NCI-H69 (cell line): ENCODE measurements around the gene CDC34.
"Not testable (repeated sequence)": the region's sequence is repeated elsewhere in the genome, so short reads cannot be mapped to it uniquely, and the experiment has no call there.

Experiments
- DNase-seq: peaks from one replicate; lab custom pipeline; 2025; lab: John Stamatoyannopoulos, UW

CDC34 gene

GRCh38 chr19:573519-573825, 41.9 kb downstream of the CDC34 start:
- no peak for DNase-seq

GRCh38 chr19:574658-575526, 43.3 kb downstream of the CDC34 start:
- DNase-seq: peak; percentile 73

GRCh38 chr19:575527-576506, 44.3 kb downstream of the CDC34 start:
- peak; percentile 29 for DNase-seq

- no peak for DNase-seq
These were observed 45.3 kb downstream of the CDC34 start for GRCh38 chr19:576768-577438.

DNA sequence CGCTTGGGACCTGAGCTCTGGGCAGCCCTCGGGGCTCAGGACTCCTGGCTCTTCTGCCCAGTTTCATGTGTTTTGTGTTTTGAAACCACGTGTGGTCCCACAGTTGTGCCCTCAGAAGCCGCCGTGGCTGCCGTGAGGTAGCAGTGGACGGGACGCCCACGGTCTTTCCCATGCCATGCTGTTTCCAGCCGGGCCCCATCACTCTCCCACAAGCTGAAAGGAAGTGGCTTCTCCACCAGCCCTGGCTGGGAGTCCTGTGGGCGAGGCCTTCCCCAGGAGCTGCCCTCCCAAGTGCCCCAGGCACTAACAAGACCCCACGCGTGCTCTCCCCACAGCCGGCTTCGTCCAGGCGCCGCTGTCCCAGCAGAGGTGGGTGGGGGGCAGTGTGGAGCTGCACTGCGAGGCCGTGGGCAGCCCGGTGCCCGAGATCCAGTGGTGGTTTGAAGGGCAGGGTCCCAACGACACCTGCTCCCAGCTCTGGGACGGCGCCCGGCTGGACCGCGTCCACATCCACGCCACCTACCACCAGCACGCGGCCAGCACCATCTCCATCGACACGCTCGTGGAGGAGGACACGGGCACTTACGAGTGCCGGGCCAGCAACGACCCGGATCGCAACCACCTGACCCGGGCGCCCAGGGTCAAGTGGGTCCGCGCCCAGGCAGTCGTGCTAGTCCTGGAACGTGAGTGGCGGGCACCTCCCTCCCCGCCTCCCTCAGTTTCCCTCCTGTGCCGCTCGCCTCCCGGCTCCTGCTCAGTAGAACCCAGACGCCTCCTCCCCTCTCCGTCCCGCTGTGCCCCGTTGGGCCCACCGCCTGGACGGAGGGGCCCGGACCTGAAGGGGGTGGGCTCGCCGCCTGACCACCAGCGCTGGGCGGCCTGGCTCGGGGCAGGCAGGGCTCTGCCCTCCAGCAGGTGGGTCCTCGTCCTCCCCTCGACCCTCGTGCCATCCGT, 46.2 kb downstream of the CDC34 start:
- DNase-seq: no peak

DNA sequence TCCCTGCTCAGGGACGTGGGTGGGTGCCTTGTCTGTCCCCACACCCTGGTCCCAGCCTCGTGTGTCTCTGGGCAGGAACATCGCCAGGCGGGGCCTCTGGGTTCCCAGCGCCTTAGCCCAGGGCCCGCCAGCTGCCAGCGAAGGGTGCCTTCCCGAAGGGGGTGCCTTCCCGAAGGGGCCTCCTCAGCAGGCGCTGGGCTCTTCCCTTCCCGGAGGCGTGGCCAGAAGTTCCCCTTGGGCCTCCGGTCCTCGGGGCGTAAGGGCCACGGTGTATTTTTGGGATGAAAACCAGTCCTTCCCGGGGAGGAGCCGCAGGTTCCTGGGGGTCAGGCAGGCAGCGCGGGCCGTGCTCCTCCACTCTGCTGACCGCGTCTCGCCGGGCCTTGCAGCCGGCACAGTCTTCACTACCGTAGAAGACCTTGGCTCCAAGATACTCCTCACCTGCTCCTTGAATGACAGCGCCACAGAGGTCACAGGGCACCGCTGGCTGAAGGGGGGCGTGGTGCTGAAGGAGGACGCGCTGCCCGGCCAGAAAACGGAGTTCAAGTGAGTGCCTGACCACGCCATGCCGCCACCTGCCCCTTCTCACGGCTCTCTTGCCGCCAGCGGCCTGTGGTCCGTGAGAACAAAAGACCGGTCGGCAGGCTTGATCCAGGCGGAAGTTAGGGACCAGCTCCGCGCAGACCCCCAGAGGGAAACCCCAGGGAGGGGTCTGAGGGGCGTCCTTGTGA, 47.7 kb downstream of the CDC34 start:
- DNase-seq: no peak

DNA sequence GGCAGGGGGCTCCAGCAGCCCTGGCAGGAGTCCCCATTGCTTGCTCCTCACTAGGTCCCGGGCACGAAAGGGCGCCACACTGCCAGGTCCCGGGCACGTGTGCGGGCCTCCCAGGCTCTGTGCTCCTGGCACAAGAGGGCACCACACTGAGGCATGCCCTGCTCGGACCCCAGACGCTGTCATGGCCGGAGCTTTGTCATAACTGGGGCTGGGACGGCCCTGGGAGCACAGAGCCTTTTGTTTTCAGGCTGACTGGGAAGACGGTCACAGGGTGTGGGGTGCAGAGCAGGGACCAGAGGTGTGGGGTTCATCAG, 48.2 kb downstream of the CDC34 start:
- no peak for DNase-seq

GRCh38 chr19:580274-580835, 48.8 kb downstream of the CDC34 start:
- no peak for DNase-seq

GRCh38 chr19:581399-582111, 50.0 kb downstream of the CDC34 start:
- DNase-seq: no peak

- peak; percentile 19 for DNase-seq
These were observed 51.1 kb downstream of the CDC34 start for GRCh38 chr19:582497-583197.

GRCh38 chr19:583198-583967, 51.8 kb downstream of the CDC34 start:
- no peak for DNase-seq

GRCh38 chr19:583968-584239, 52.3 kb downstream of the CDC34 start:
- DNase-seq: no peak

- peak; percentile 64 for DNase-seq
These were observed 52.9 kb downstream of the CDC34 start for GRCh38 chr19:584240-585001.

DNA sequence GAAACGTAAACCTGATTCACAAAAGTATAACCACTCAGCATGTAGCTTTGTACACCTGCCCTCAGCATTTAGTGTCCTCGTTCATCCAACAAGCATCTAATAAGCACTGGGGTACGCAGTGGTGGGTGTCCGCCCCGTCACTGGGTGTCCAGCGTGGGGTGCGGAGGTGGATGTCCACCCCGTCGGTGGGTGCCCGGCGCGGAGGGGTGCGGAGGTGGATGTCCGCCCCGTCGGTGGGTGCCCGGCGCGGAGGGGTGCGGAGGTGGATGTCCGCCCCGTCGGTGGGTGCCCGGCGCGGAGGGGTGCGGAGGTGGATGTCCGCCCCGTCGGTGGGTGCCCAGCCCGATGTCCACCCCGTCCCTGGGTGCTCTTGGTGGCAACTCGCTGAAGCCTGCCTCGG, 53.6 kb downstream of the CDC34 start:
- DNase-seq: not testable (repeated sequence)

- DNase-seq: no peak
These were observed 54.1 kb downstream of the CDC34 start for GRCh38 chr19:585551-586110.

GRCh38 chr19:588093-588740, 56.7 kb downstream of the CDC34 start:
- DNase-seq: peak; percentile 97
